Neural cell (in vitro differentiated cells): ENCODE data around the gene ATP9B.

ENCODE experiments used
- CTCF ChIP-seq: fragments of 450-650 bp; IDR thresholded peaks from 2 replicates; pipeline ENCODE4 v1.5.1; 2014; ENCODE audit warnings: antibody characterized with exemption, mild to moderate bottlenecking, moderate library complexity; ENCODE audit not compliant: poor library complexity, severe bottlenecking
- EZH2 ChIP-seq: fragments of 200-600, 300-800 bp; shearing (Covaris generic), sonication (generic); IDR thresholded peaks from 2 replicates; pipeline ENCODE4 v1.6.1; 2014; ENCODE audit warnings: antibody characterized with exemption, low read length, borderline replicate concordance, mild to moderate bottlenecking; ENCODE audit not compliant: insufficient read depth, poor library complexity, severe bottlenecking

GRCh38 chr18:79368681-79369080, 299.5 kb downstream of the ATP9B start:
- TF ChIP-seq EZH2 (no peak), CTCF (no peak)
